Hepatocyte (in vitro differentiated cells): ENCODE measurements around the gene PDE3B.

Source experiments
- CTCF ChIP-seq: fragments of 200-600 bp; sonication (generic); IDR thresholded peaks from 2 replicates; pipeline ENCODE4 v1.5.1; 2016; ENCODE audit warnings: antibody characterized with exemption, mild to moderate bottlenecking; ENCODE audit not compliant: poor library complexity
- EZH2 ChIP-seq: fragments of 200-600 bp; sonication (generic); IDR thresholded peaks from 2 replicates; pipeline ENCODE4 v1.6.1; 2016; ENCODE audit warnings: antibody characterized with exemption, mild to moderate bottlenecking, borderline replicate concordance

DNA sequence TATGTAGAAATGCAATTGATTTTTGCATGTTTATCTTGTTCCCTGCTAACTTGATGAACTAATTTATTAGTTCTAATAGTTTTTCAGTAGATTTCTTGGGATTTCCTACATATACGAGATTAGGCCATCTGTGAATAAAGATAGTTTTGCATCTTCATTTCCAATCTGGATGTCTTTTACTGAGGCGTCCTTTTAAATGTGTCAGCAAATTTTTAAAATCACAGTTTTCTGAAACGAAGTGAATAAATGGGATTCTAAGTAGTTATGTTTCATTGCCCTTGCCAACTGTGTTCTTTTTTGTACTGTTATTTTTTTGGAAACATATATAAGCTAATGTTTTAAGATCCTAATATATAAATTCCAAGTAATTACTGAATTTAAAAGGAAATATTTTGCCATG lies 198.4 kb downstream of the PDE3B start:
- no peak for TF ChIP-seq CTCF
- no peak for TF ChIP-seq EZH2
